Measurements from ENCODE around the gene OS9. TPM values are rescaled to one million over a fixed set of nuclear protein-coding genes. Genes with fewer than 3 reads are reported as not detected.

Gene OS9
- total RNA-seq, 4 donors from 2014 or later, result 139 to 223 (median 148) TPM

DNA sequence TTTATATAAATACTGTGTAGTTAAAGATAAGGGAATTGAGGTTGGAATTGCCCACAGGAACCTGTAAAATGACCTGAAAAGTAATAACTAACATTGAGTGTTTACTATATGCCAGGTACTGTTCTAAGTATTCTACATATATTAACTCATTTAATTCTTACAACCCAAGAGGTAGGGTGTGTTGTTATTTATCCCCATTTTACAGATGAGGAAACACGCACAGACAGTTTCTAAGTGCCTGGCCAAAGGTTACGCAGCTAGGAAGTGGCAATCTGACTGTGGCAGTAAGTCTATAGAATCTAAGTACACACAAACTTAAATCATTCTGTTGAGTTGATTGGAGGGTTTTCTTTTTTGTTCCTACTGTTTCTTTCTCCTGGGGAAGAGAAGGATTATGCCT, 49.8 kb downstream of the OS9 start:
- H3K4me3 ChIP-seq, result no peak overlapping the region
- peaks cover 8 to 30% (median 21%) of the 10 kb centered on the region in 4 donors for H3K4me1 ChIP-seq
- no peaks in the 10 kb centered on the region for H3K9me3 ChIP-seq
- H3K27ac ChIP-seq (replicated peaks in 1 of 4), result peak overlapping the region in 3 of 4 donors; percentile 91 to 99 (median 98)
- intact Hi-C loops (cut with DNase I), result no loop called here
- WGBS, result 82% methylated on average over 2 of the region's 2 CpGs
- TF ChIP-seq EP300 (IDR thresholded peaks at IDR 0.05) (no peak), POLR2AphosphoS5 (IDR thresholded peaks at IDR 0.05) (no peak), POLR2A (IDR thresholded peaks at IDR 0.05; ENCODE audit: low read depth) (no peak)
- TF ChIP-seq, protein P1, sequence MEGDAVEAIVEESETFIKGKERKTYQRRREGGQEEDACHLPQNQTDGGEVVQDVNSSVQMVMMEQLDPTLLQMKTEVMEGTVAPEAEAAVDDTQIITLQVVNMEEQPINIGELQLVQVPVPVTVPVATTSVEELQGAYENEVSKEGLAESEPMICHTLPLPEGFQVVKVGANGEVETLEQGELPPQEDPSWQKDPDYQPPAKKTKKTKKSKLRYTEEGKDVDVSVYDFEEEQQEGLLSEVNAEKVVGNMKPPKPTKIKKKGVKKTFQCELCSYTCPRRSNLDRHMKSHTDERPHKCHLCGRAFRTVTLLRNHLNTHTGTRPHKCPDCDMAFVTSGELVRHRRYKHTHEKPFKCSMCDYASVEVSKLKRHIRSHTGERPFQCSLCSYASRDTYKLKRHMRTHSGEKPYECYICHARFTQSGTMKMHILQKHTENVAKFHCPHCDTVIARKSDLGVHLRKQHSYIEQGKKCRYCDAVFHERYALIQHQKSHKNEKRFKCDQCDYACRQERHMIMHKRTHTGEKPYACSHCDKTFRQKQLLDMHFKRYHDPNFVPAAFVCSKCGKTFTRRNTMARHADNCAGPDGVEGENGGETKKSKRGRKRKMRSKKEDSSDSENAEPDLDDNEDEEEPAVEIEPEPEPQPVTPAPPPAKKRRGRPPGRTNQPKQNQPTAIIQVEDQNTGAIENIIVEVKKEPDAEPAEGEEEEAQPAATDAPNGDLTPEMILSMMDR (IDR thresholded peaks at IDR 0.05), result no peak
- no peak for DNase-seq (ENCODE audit: extremely low spot score)
- peaks cover 20 to 26% (median 26%) of the 10 kb centered on the region in 4 donors for H3K36me3 ChIP-seq
- peaks cover 0 to 37% (median 11%) of the 10 kb centered on the region in 4 donors for H3K27me3 ChIP-seq

DNA sequence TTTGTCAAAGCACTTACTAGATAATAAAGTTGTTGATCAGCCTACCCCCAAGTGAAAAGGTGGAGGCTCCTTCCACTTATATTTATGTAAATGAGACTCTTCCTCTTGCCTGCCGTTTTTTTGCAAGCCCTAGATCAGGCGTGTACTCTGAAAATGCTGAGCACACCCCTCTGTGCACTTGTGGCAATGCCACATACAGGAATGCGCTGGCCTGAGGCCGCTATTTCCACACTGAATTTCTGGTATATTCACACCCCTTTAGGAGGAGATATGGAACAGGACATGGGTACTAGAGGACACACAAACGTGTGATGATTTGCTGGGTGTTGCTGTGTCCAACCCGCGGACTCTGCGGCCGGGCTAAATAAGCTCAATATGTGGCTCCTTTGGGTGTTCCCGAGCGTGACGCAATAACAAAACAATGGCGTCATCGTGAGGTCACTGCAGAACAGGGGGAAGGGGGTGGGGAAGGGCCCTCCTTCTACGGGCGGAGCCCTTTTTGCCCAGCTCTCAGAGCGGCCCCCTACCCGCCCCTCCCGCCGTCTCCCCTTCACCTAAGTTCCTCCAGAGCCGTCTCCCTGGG, 50.4 kb downstream of the OS9 start:
- peak overlapping the region; percentile 73 to 96 (median 86) for H3K4me3 ChIP-seq
- peak overlapping the region; percentile 91 to 99 (median 96) for H3K27ac ChIP-seq (replicated peaks in 1 of 4)
- H3K27me3 ChIP-seq, result peaks cover 0 to 32% (median 6%) of the 10 kb centered on the region in 4 donors
- peak; percentile 95 for DNase-seq (ENCODE audit: extremely low spot score)
- TF ChIP-seq, protein P1 (IDR thresholded peaks at IDR 0.05), result no peak
- TF ChIP-seq EP300 (IDR thresholded peaks at IDR 0.05), result peak; percentile 6
- peaks cover 5 to 25% (median 17%) of the 10 kb centered on the region in 4 donors for H3K4me1 ChIP-seq
- no peaks in the 10 kb centered on the region for H3K9me3 ChIP-seq
- intact Hi-C loops (cut with DNase I), result no loop called here
- 7% methylated on average over 20 of the region's 21 CpGs for WGBS
- H3K36me3 ChIP-seq, result peaks cover 24 to 31% (median 31%) of the 10 kb centered on the region in 4 donors

DNA sequence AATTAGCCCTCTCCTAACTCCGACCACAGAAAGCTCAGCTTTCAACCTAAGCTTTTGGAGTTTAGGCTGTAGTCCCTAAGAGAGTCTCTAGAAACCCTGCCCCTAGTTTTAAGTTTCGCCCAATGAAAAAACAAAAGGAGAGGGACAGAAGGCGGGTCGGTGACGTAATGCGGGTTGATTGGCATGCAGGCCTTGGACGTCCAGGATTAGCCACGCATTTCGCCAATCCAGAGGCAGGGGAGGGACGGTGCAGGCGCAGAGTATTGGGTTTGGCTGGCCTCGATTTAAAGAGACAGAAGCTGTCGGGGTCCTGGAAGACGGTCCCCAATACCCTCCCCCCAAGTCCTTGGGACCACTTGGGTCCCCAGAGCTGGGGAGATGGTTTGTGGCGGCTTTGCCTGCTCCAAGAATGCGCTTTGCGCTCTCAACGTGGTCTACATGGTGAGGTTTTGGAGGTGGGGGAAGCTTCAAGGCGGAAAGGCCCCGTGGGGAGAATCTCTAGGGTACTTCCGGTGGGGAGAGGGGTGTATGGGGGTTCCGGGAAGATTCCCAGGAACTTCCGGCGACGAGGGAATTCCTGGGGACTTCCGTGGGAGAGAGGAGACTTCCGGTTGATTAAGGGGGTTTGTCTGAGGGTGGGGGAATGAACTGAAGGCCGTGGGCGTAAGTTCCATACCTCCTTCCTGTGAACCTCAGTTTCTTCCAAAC, 51.0 kb downstream of the OS9 start, which contains the start of gene TSPAN31:
TSPAN31 (plus strand) TSS at position 263 of the 708 bp plus-strand sequence; CDS start at position 379, 116 bp downstream.
- H3K27me3 ChIP-seq, result peaks cover 0 to 25% (median 2%) of the 10 kb centered on the region in 4 donors
- peak; percentile 99 for DNase-seq (ENCODE audit: extremely low spot score)
- peaks cover 31 to 37% (median 37%) of the 10 kb centered on the region in 4 donors for H3K36me3 ChIP-seq
- H3K4me3 ChIP-seq, result peak within 1 kb of the TSS; percentile 73 to 96 (median 86)
- H3K4me1 ChIP-seq, result peaks cover 5 to 24% (median 17%) of the 10 kb centered on the region in 4 donors
- TF ChIP-seq EP300 (IDR thresholded peaks at IDR 0.05) (no peak), POLR2AphosphoS5 (IDR thresholded peaks at IDR 0.05) (peak; percentile 91 to 92)
- WGBS, result under 1% methylated on average over 27 of the region's 29 CpGs
- intact Hi-C loops (cut with DNase I), result no loop called here
- peak within 1 kb of the TSS; percentile 91 to 99 (median 96) for H3K27ac ChIP-seq (replicated peaks in 1 of 4)
- no peaks in the 10 kb centered on the region for H3K9me3 ChIP-seq

- 35% methylated on average over 8 of the region's 8 CpGs for WGBS
- peaks cover 0 to 20% (median 0%) of the 10 kb centered on the region in 4 donors for H3K27me3 ChIP-seq
- H3K4me1 ChIP-seq, result peaks cover 5 to 28% (median 18%) of the 10 kb centered on the region in 4 donors
- TF ChIP-seq POLR2A (IDR thresholded peaks at IDR 0.05; ENCODE audit: low read depth) (no peak), EP300 (IDR thresholded peaks at IDR 0.05) (no peak), POLR2AphosphoS5 (IDR thresholded peaks at IDR 0.05) (no peak)
- TF ChIP-seq, protein P1 (IDR thresholded peaks at IDR 0.05), result no peak
- peak overlapping the region; percentile 73 to 96 (median 86) for H3K4me3 ChIP-seq
- no peak for DNase-seq (ENCODE audit: extremely low spot score)
- no peaks in the 10 kb centered on the region for H3K9me3 ChIP-seq
- peaks cover 36 to 43% (median 42%) of the 10 kb centered on the region in 4 donors for H3K36me3 ChIP-seq
- intact Hi-C loops (cut with DNase I), result no loop called here
- peak overlapping the region; percentile 91 to 99 (median 96) for H3K27ac ChIP-seq (replicated peaks in 1 of 4)
Observed at GRCh38 chr12:57745485-57745881, 51.6 kb downstream of the OS9 start.

- WGBS, result 85% methylated on average over 3 of the region's 3 CpGs
- peaks cover 9 to 33% (median 23%) of the 10 kb centered on the region in 4 donors for H3K4me1 ChIP-seq
- H3K27ac ChIP-seq (replicated peaks in 1 of 4), result peak overlapping the region in 2 of 4 donors; percentile 91 to 98
- H3K4me3 ChIP-seq, result peak overlapping the region; percentile 73 to 96 (median 86)
- peaks cover 38 to 48% (median 44%) of the 10 kb centered on the region in 4 donors for H3K36me3 ChIP-seq
- peaks cover 0 to 14% (median 0%) of the 10 kb centered on the region in 4 donors for H3K27me3 ChIP-seq
- TF ChIP-seq POLR2AphosphoS5 (IDR thresholded peaks at IDR 0.05) (no peak), POLR2A (IDR thresholded peaks at IDR 0.05; ENCODE audit: low read depth) (no peak), EP300 (IDR thresholded peaks at IDR 0.05) (no peak)
- TF ChIP-seq, protein P1 (IDR thresholded peaks at IDR 0.05), result no peak
- intact Hi-C loops (cut with DNase I), result no loop called here
- H3K9me3 ChIP-seq, result no peaks in the 10 kb centered on the region
- no peak for DNase-seq (ENCODE audit: extremely low spot score)
Observed at GRCh38 chr12:57746025-57746424, 52.1 kb downstream of the OS9 start.

Data from esophagus muscularis mucosa (tissue), 4 donors.